D721Med (cell line): Measurements from ENCODE around the gene IL17REL.

Experiments
- DNase-seq: peaks from one replicate; pipeline ENCODE4 v3.0.0; 2011; ENCODE audit warnings: low spot score; ENCODE audit not compliant: insufficient read length
- FAIRE-seq: peaks from 2 replicates; lab custom pipeline; 2011; peaks lifted over from hg19 to GRCh38; lab: Jason Lieb, UNC
- CTCF ChIP-seq: IDR thresholded peaks from 2 replicates; pipeline ENCODE4 v1.5.1; 2012; ENCODE audit warnings: mild to moderate bottlenecking, control low read depth; ENCODE audit not compliant: insufficient read depth; ENCODE audit errors: missing control alignments

IL17REL gene

DNA sequence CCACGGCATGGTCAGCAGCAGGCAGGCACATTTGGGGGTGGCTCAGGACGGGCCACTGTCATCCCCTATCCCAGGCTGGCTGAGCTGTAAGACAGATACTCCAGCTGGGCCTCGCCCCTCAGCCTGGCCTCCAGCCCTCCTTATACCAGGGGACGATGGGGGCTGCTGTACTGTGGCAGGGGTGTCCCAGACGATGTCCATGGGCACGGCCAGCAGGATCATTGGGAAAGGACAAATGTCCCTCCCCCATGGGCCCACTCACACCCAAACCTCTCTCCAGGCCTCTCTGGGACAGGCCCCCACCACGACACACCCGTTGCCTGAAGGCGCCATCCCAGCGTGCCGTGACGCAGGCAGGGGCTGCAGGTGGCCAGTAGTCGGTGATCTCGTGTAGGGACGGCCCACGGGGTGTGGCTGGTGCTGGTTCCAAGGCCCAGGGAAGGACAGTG lies 1.5 kb upstream of the IL17REL start:
- TF ChIP-seq CTCF: no peak
- DNase-seq (no peak), FAIRE-seq (no peak)

- no peak for DNase-seq
- no peak for TF ChIP-seq CTCF
- no peak for FAIRE-seq
Observed at GRCh38 chr22:50011447-50012210, 936 bp downstream of the IL17REL start.

GRCh38 chr22:50010676-50011446 lies 1.7 kb downstream of the IL17REL start:
- TF ChIP-seq CTCF: no peak
- DNase-seq (peak; percentile 6), FAIRE-seq (no peak)

DNA sequence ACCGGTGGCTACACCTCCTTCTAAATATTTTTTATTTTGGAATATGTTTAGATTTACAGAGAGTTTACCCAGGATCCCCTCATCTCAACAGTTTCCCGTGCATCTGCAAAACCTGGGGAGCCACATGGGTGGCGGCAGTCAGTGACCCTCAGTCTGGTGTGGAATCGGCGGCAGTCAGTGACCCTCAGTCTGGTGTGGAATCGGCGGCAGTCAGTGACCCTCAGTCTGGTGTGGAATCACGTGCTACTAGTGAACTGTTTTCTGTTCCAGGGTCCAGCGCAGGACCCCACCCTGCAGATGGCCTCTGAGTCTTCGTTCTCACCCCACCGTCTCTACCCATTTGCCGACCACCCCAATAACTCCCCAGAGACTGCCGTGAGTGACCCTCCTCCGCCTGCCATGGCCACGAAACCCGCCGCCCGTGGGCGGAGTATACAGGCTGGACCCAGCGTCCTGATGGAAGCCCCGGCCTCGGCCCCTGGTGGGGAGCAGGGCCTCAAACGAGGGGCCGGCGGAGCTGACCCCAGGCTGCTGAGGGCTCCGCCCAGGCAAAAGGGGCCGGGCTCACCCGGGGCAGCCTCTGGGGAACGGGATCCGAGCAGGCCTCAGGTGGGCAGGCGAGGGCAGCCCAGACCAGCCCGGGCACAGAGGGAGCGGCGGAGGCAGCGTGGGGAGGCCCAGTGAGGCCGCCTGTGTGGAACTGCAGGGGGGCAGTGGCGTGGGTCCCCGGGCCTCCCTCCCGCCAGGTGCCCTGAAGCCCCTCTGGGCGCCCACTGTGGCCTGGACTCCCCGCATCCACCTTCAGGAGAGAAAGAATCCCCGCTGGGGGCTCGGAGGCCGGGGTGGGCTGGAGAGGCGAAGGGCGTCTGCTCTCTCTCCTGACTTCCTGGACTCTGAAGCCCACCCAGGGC lies 2.5 kb downstream of the IL17REL start:
- no peak for DNase-seq
- FAIRE-seq: no peak
- no peak for TF ChIP-seq CTCF

DNA sequence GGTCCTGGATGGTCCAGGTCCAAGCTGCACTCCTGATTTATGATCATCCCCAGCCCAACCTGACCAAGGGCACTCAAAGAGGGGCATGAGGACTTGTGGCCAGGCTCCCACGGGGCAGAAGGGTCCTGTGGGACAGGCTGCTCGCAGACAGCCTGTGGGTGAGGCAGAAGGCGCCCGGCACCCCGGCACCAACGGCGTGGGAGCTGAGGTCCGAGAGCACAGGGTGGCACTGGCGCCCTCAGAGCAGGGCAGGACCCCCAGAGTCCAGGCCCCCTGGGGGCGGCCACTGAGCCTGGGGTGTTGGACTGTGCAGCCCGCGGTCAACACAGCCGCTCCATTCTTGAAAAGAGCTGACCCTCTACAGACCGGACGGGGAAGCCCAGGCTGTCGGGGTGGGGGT lies 3.3 kb downstream of the IL17REL start:
- no peak for FAIRE-seq
- DNase-seq: no peak
- TF ChIP-seq CTCF: no peak

DNA sequence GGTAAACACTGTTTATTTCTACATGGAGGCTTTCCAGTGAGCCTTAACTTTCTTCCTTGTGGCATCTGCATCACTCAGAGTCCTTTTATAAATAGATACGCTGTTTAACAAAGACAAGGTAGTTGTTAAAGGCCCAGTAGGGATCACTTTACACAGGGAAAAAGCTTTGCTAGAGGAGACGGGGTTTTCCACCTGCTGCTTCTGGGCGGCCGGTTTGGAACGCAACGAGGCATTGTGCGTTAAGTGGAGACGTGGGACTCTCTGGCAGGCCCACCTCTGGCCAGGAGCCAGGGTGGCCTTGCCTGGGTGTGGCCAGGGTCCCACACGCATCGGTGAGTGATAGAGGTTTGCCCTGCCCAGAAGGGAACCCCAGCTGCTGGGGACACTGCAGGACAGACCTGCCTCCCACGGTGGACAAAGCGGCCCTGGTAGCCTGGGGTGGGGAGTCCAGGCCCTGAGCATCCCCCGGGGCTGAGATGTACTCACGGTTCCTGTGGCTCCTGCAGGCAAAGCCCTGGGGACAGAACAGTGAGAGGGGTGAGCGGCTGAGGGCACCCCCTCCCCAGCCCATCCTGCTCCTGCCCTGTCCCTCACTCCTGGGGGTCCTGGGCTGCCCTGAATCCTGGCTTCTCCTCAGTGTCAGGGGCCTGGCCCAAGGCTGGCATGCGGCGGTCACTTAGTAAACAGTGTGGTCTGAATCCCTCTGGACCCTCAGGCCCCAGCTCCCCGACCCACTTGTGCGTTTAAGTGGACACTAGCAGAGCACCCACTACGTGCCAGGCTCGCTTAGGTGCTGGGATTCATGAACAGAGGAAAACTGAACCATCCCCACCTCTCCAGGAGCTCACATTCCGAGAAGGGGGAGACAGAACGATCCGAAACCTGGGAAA lies 4.2 kb downstream of the IL17REL start:
- no peak for TF ChIP-seq CTCF
- FAIRE-seq: no peak
- no peak for DNase-seq
